ENCODE results near the gene CCL18. TPM values are rescaled to one million over a fixed set of nuclear protein-coding genes. Genes with fewer than 3 reads are reported as not detected.

CCL18 gene
- total RNA-seq, 1 donor from 2014 or later: not detected

DNA sequence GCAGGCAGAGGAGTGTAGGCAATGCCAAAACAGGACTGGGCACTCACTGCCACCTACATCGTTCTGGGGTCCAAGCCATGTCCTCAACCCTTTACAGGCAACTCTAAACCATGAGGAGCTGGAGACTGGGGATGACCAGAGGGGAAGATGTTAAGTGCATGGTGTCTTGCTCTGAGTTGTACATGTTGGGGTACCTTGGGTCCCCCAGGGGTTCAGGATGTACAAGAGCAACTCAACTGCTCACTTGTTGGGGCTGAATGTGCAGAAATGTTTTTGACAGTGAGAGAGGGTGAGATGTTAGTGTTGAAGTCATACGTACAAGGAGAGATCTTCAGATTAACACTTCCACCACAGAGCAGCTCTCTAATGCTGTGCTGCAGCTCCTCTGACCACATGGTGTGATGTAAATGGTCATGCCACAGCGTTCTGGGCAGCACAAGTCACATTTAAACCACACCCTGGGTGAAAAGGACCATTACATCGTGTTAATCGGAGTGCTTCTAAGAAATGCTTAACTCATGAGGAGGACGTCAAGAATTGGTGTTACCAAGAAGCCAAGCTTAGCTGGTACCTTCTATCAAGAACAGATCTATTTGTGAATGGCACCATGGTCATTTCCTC is 2.4 kb downstream of the CCL18 start:
- H3K4me2 ChIP-seq (ENCODE audit: low read length): no peak overlapping the region
- Mint-ChIP-seq H3K9me3 (ENCODE audit: unreplicated experiment) (peaks cover 5% of the 10 kb centered on the region), H3K4me1 (ENCODE audit: low read depth, unreplicated experiment) (no peaks in the 10 kb centered on the region), H3K4me3 (ENCODE audit: unreplicated experiment) (no peak overlapping the region), H3K27me3 (ENCODE audit: low read depth, unreplicated experiment) (peaks cover 10% of the 10 kb centered on the region), H3K36me3 (ENCODE audit: low read depth, unreplicated experiment) (no peaks in the 10 kb centered on the region), H3K27ac (ENCODE audit: unreplicated experiment) (no peak overlapping the region)
- no peaks in the 10 kb centered on the region for H3K79me2 ChIP-seq (ENCODE audit: insufficient read depth, low read length)
- no peak for FAIRE-seq
- H4K20me1 ChIP-seq (ENCODE audit: insufficient read depth, low read length): no peaks in the 10 kb centered on the region
- no peak for DNase-seq (ENCODE audit: low read depth)
- H3K9ac ChIP-seq (ENCODE audit: low read length): no peak overlapping the region
- H3K9me3 ChIP-seq (ENCODE audit: insufficient read depth, low read depth, low read length): no peaks in the 10 kb centered on the region
- H3K36me3 ChIP-seq (ENCODE audit: insufficient read depth, low read length): no peaks in the 10 kb centered on the region
- no peaks in the 10 kb centered on the region for H3K27me3 ChIP-seq (ENCODE audit: insufficient read depth, low read length)
- H3K4me1 ChIP-seq (ENCODE audit: insufficient read depth, low read length): no peaks in the 10 kb centered on the region
- TF ChIP-seq, protein P1, sequence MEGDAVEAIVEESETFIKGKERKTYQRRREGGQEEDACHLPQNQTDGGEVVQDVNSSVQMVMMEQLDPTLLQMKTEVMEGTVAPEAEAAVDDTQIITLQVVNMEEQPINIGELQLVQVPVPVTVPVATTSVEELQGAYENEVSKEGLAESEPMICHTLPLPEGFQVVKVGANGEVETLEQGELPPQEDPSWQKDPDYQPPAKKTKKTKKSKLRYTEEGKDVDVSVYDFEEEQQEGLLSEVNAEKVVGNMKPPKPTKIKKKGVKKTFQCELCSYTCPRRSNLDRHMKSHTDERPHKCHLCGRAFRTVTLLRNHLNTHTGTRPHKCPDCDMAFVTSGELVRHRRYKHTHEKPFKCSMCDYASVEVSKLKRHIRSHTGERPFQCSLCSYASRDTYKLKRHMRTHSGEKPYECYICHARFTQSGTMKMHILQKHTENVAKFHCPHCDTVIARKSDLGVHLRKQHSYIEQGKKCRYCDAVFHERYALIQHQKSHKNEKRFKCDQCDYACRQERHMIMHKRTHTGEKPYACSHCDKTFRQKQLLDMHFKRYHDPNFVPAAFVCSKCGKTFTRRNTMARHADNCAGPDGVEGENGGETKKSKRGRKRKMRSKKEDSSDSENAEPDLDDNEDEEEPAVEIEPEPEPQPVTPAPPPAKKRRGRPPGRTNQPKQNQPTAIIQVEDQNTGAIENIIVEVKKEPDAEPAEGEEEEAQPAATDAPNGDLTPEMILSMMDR (IDR thresholded peaks at IDR 0.05; ENCODE audit: insufficient read depth, low read depth, low read length): no peak
- no peak overlapping the region for H2AFZ ChIP-seq (ENCODE audit: low read depth, low read length)
- H3K27ac ChIP-seq (ENCODE audit: low read depth, low read length): no peak overlapping the region
- no peak overlapping the region for H3K4me3 ChIP-seq (ENCODE audit: insufficient read depth, low read depth, low read length)

DNA sequence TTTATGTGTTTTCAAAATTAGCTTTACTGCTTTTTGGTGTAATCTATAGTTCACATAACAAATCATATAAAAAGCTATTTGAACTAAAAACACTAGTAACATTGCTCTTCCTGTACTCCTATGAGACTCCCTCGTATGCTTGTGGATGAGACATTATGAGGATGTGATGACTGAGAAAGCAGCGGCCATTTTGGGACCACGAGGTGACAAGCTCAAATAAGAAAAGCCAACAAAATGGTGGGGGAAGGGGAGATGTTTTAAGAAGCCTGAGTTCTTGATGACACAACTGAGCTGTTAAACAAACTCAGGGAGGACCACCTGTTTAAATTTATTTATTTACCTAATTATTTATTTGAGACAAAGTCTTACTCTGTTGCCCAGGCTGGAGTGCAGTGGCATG is 4.5 kb downstream of the CCL18 start:
- H3K36me3 ChIP-seq (ENCODE audit: insufficient read depth, low read length): no peaks in the 10 kb centered on the region
- H3K9ac ChIP-seq (ENCODE audit: low read length): no peak overlapping the region
- H3K27me3 ChIP-seq (ENCODE audit: insufficient read depth, low read length): no peaks in the 10 kb centered on the region
- H3K4me1 Mint-ChIP-seq (ENCODE audit: low read depth, unreplicated experiment): no peaks in the 10 kb centered on the region
- FAIRE-seq (no peak), DNase-seq (ENCODE audit: low read depth) (no peak)
- peaks cover 5% of the 10 kb centered on the region for H3K9me3 Mint-ChIP-seq (ENCODE audit: unreplicated experiment)
- peaks cover 7% of the 10 kb centered on the region for H3K27me3 Mint-ChIP-seq (ENCODE audit: low read depth, unreplicated experiment)
- H3K4me2 ChIP-seq (ENCODE audit: low read length): no peak overlapping the region
- H3K27ac ChIP-seq (ENCODE audit: low read depth, low read length): no peak overlapping the region
- H3K79me2 ChIP-seq (ENCODE audit: insufficient read depth, low read length): no peaks in the 10 kb centered on the region
- no peak overlapping the region for H3K4me3 ChIP-seq (ENCODE audit: insufficient read depth, low read depth, low read length)
- H3K4me1 ChIP-seq (ENCODE audit: insufficient read depth, low read length): no peaks in the 10 kb centered on the region
- H3K36me3 Mint-ChIP-seq (ENCODE audit: low read depth, unreplicated experiment): no peaks in the 10 kb centered on the region
- H4K20me1 ChIP-seq (ENCODE audit: insufficient read depth, low read length): no peaks in the 10 kb centered on the region
- H3K9me3 ChIP-seq (ENCODE audit: insufficient read depth, low read depth, low read length): no peaks in the 10 kb centered on the region
- H2AFZ ChIP-seq (ENCODE audit: low read depth, low read length): no peak overlapping the region
- TF ChIP-seq, protein P1 (IDR thresholded peaks at IDR 0.05; ENCODE audit: insufficient read depth, low read depth, low read length): no peak
- TF ChIP-seq EZH2 (IDR thresholded peaks at IDR 0.05; ENCODE audit: insufficient read depth, low read length): no peak
- H3K27ac Mint-ChIP-seq (ENCODE audit: unreplicated experiment): no peak overlapping the region
- no peak overlapping the region for H3K4me3 Mint-ChIP-seq (ENCODE audit: unreplicated experiment)

DNA sequence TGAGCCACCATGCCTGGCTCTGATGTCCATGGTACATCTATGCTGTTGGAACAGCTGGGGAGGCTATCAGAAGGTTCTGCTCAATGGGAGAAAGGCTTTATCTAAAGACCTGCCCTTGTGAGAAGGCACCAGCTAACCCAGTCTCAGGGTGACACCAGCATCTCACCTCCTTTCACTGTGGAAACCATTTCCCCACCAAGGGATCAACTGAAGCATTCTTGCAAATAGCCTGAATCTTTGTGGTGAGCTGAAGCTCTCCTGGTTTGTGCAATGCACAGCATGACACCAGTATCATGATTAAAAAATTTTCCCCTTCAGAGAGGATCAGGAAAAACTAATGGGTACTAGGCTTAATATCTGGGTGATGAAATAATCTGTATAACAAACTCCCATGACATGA is 5.1 kb downstream of the CCL18 start:
- Histone ChIP-seq H3K27ac (ENCODE audit: low read depth, low read length) (no peak overlapping the region), H3K36me3 (ENCODE audit: insufficient read depth, low read length) (no peaks in the 10 kb centered on the region), H3K27me3 (ENCODE audit: insufficient read depth, low read length) (no peaks in the 10 kb centered on the region), H3K9me3 (ENCODE audit: insufficient read depth, low read depth, low read length) (no peaks in the 10 kb centered on the region), H3K4me3 (ENCODE audit: insufficient read depth, low read depth, low read length) (no peak overlapping the region), H3K9ac (ENCODE audit: low read length) (no peak overlapping the region), H3K4me1 (ENCODE audit: insufficient read depth, low read length) (no peaks in the 10 kb centered on the region), H4K20me1 (ENCODE audit: insufficient read depth, low read length) (no peaks in the 10 kb centered on the region), H3K79me2 (ENCODE audit: insufficient read depth, low read length) (no peaks in the 10 kb centered on the region), H3K4me2 (ENCODE audit: low read length) (no peak overlapping the region), H2AFZ (ENCODE audit: low read depth, low read length) (no peak overlapping the region)
- Mint-ChIP-seq H3K27me3 (ENCODE audit: low read depth, unreplicated experiment) (peaks cover 7% of the 10 kb centered on the region), H3K36me3 (ENCODE audit: low read depth, unreplicated experiment) (no peaks in the 10 kb centered on the region), H3K9me3 (ENCODE audit: unreplicated experiment) (peaks cover 5% of the 10 kb centered on the region), H3K4me1 (ENCODE audit: low read depth, unreplicated experiment) (no peaks in the 10 kb centered on the region), H3K27ac (ENCODE audit: unreplicated experiment) (no peak overlapping the region), H3K4me3 (ENCODE audit: unreplicated experiment) (no peak overlapping the region)
- FAIRE-seq: no peak
- no peak for TF ChIP-seq EZH2 (IDR thresholded peaks at IDR 0.05; ENCODE audit: insufficient read depth, low read length)
- TF ChIP-seq, protein P1 (IDR thresholded peaks at IDR 0.05; ENCODE audit: insufficient read depth, low read depth, low read length): no peak
- DNase-seq (ENCODE audit: low read depth): no peak
